GM12891 (cell line): ENCODE measurements around the gene SLCO2A1.
"Not testable (repeated sequence)": the region's sequence is repeated elsewhere in the genome, so short reads cannot be mapped to it uniquely, and the experiment has no call there.

ENCODE experiments used
- POLR2A ChIP-seq: IDR thresholded peaks from 2 replicates; pipeline ENCODE4 v1.6.1; 2011; ENCODE audit warnings: low read depth, low read length, control low read depth
- POLR2AphosphoS5 ChIP-seq: IDR thresholded peaks from 2 replicates; pipeline ENCODE4 v1.6.1; 2011; ENCODE audit warnings: low read depth, low read length, control low read depth

GRCh38 chr3:134070281-134070680 is 40.6 kb upstream of the SLCO2A1 start:
- not testable (repeated sequence) for TF ChIP-seq POLR2AphosphoS5, POLR2A
